Dedifferentiated amniotic fluid mesenchymal stem cell (primary cell): Measurements from ENCODE around the gene BASP1.

Experiments used
- DNase-seq: peaks from one replicate; pipeline ENCODE4 v3.0.0-alpha.2; 2016; ENCODE audit errors: extremely low spot score

The BASP1 gene

GRCh38 chr5:17217493-17218352 is at the start of gene BASP1:
Gene BASP1, plus strand, starts transcription at chr5:17217631. Its CDS starts 57,586 bp downstream, at chr5:17275217.
- peak; percentile 75 for DNase-seq

GRCh38 chr5:17169507-17169906 is 47.9 kb upstream of the BASP1 start:
- DNase-seq = no peak

- DNase-seq = no peak
Measured at GRCh38 chr5:17172791-17173190, 44.6 kb upstream of the BASP1 start.

GRCh38 chr5:17174965-17175364 is 42.5 kb upstream of the BASP1 start:
- DNase-seq = no peak

GRCh38 chr5:17177501-17178372 is 39.7 kb upstream of the BASP1 start:
- no peak for DNase-seq

GRCh38 chr5:17178373-17178675 is 39.1 kb upstream of the BASP1 start:
- no peak for DNase-seq

GRCh38 chr5:17180330-17180843 is 37.0 kb upstream of the BASP1 start:
- DNase-seq = no peak

- peak; percentile 69 for DNase-seq
Measured at GRCh38 chr5:17180864-17181723, 36.3 kb upstream of the BASP1 start.

- DNase-seq = no peak
Measured at GRCh38 chr5:17182494-17182893, 34.9 kb upstream of the BASP1 start.

GRCh38 chr5:17182981-17183380 is 34.5 kb upstream of the BASP1 start:
- DNase-seq = no peak

GRCh38 chr5:17183831-17184230 is 33.6 kb upstream of the BASP1 start:
- DNase-seq = no peak

GRCh38 chr5:17184588-17184987 is 32.8 kb upstream of the BASP1 start:
- no peak for DNase-seq

GRCh38 chr5:17185349-17185748 is 32.1 kb upstream of the BASP1 start:
- no peak for DNase-seq

- DNase-seq = peak; percentile 92
Measured at GRCh38 chr5:17185773-17186172, 31.7 kb upstream of the BASP1 start.

- DNase-seq = no peak
Measured at GRCh38 chr5:17186256-17186655, 31.2 kb upstream of the BASP1 start.

GRCh38 chr5:17187011-17187785 is 30.2 kb upstream of the BASP1 start:
- DNase-seq = no peak

- DNase-seq = no peak
Measured at GRCh38 chr5:17187786-17188170, 29.7 kb upstream of the BASP1 start.

- DNase-seq = peak; percentile 78
Measured at GRCh38 chr5:17189381-17190036, 27.9 kb upstream of the BASP1 start.

GRCh38 chr5:17190242-17190778 is 27.1 kb upstream of the BASP1 start:
- peak; percentile 70 for DNase-seq

- peak; percentile 75 for DNase-seq
Measured at GRCh38 chr5:17190799-17191391, 26.5 kb upstream of the BASP1 start.
